ENCODE results near the gene CASP10. TPM values are rescaled to one million over a fixed set of nuclear protein-coding genes. Genes with fewer than 3 reads are reported as not detected.
"Not testable (repeated sequence)": the region's sequence is repeated elsewhere in the genome, so short reads cannot be mapped to it uniquely, and the experiment has no call there.

CASP10 gene
- total RNA-seq, 2 experiments from 2014 or later = 40.7 to 42.8 TPM

GRCh38 chr2:201184248-201184647, 1.3 kb downstream of the CASP10 start:
- CTCF ChIA-PET = interaction anchor here (1.5 to 9.0 kb wide), 5 partner anchors 10 to 283 kb away, joined by 6 to 455 read pairs (median 15); no protein-coding TSS in a partner anchor
- H3K4me1 Mint-ChIP-seq (ENCODE audit: low read depth) = peaks cover 55% of the 10 kb centered on the region

DNA sequence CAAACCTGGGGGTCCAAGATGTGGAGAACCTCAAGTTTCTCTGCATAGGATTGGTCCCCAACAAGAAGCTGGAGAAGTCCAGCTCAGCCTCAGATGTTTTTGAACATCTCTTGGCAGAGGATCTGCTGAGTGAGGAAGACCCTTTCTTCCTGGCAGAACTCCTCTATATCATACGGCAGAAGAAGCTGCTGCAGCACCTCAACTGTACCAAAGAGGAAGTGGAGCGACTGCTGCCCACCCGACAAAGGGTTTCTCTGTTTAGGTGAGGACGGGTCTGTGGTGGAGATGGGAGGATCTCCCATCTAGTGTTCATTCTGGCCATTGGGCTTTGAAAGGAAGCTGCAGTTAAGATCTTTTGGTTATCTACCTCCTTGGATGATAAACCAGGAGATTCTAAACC, 2.9 kb downstream of the CASP10 start:
- peak overlapping the region; percentile 97 for H3K4me3 Mint-ChIP-seq
- POLR2A ChIA-PET = interaction anchor here (0.6 to 1.6 kb wide), 7 partner anchors 8 to 74 kb away, joined by 3 to 15 read pairs (median 4); partner anchors contain the start of gene CASP8
- CTCF ChIA-PET = interaction anchor here (0.9 to 13.8 kb wide), 10 partner anchors 8 to 285 kb away, joined by 3 to 233 read pairs (median 4); partner anchors contain the start of gene CASP8
- peak overlapping the region; percentile 85 for H3K27ac Mint-ChIP-seq
- ATAC-seq (no peak), DNase-seq (peak; percentile 31)
- H3K9me3 Mint-ChIP-seq (ENCODE audit: insufficient read depth) = peaks cover 4% of the 10 kb centered on the region
- no peaks in the 10 kb centered on the region for H3K27me3 Mint-ChIP-seq (ENCODE audit: low read depth)
- H3K4me1 Mint-ChIP-seq (ENCODE audit: low read depth) = peaks cover 59% of the 10 kb centered on the region
- H3K36me3 Mint-ChIP-seq (ENCODE audit: low read depth) = peaks cover 70% of the 10 kb centered on the region

More at GRCh38 chr2:201184248-201184647, 1.3 kb downstream of the CASP10 start:
- Mint-ChIP-seq H3K36me3 (ENCODE audit: low read depth) (peaks cover 56% of the 10 kb centered on the region), H3K27ac (peak overlapping the region; percentile 85), H3K4me3 (peak overlapping the region; percentile 97)
- not testable (repeated sequence) for DNase-seq; H3K9me3 Mint-ChIP-seq (ENCODE audit: insufficient read depth); H3K27me3 Mint-ChIP-seq (ENCODE audit: low read depth)
- peak; percentile 32 for ATAC-seq
- POLR2A ChIA-PET = interaction anchor here (2.5 to 2.6 kb wide), 2 partner anchors 49 to 67 kb away, joined by 32 to 97 read pairs; partner anchors contain the start of gene CFLAR

DNA sequence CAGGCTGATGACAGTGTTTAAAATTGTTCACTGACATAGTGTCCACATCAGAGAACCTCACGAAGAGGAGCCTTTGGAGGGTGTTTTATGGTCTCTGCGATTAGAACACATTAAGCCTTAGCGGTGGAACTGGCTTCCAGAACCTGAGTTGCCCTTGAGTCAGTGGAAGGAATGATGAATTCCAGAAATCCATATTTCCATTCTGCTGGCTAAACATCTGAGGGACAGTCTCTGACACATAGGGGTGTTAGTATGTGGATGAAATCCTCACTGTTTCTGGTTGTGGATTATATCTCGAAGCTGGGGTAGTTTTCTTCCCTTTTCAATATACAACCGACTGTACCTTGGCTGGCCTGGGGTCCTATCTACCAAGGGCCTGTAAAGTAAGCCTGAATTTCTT, 4.0 kb downstream of the CASP10 start:
- H3K27me3 Mint-ChIP-seq (ENCODE audit: low read depth) = no peaks in the 10 kb centered on the region
- DNase-seq (no peak), ATAC-seq (no peak)
- H3K9me3 Mint-ChIP-seq (ENCODE audit: insufficient read depth) = peaks cover 4% of the 10 kb centered on the region
- peaks cover 66% of the 10 kb centered on the region for H3K4me1 Mint-ChIP-seq (ENCODE audit: low read depth)
- peak overlapping the region; percentile 43 for H3K27ac Mint-ChIP-seq
- ChIA-PET CTCF (interaction anchor here (1.8 to 13.8 kb wide), 3 partner anchors 46 to 286 kb away, joined by 6 to 233 read pairs (median 8); no protein-coding TSS in a partner anchor), POLR2A (no interaction called here)
- H3K4me3 Mint-ChIP-seq = peak overlapping the region; percentile 19
- H3K36me3 Mint-ChIP-seq (ENCODE audit: low read depth) = peaks cover 80% of the 10 kb centered on the region

DNA sequence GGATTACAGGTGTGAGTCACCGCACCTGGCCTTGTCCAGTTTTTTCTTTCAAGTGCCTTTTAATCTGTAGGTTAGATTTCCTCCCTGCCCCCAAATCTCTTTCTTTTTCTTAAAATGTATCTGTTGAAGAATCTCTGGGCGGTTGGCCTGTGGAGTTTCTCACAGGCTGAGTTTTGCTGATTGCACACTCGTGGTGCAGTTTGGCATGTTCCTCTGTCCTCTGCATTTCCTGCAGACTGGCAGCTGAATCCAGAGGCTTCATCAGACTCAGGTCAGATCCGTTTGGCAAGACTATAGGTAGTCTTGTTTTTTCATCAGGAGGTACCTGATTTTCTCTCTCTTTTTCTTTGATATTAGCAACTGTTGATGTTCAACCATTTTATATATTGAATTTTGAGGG, 5.5 kb downstream of the CASP10 start:
- Mint-ChIP-seq H3K9me3 (ENCODE audit: insufficient read depth) (peaks cover 4% of the 10 kb centered on the region), H3K4me1 (ENCODE audit: low read depth) (peaks cover 73% of the 10 kb centered on the region), H3K4me3 (no peak overlapping the region), H3K36me3 (ENCODE audit: low read depth) (peaks cover 88% of the 10 kb centered on the region), H3K27ac (peak overlapping the region; percentile 72), H3K27me3 (ENCODE audit: low read depth) (no peaks in the 10 kb centered on the region)
- POLR2A ChIA-PET = interaction anchor here (0.6 to 1.1 kb wide), 2 partner anchors 58 to 74 kb away, joined by 3 read pairs; no protein-coding TSS in a partner anchor
- CTCF ChIA-PET = interaction anchor here (13.8 kb wide), 1 partner anchor 45 kb away, joined by 233 read pairs; no protein-coding TSS in a partner anchor
- DNase-seq (no peak), ATAC-seq (no peak)

GRCh38 chr2:201191132-201191875, 8.4 kb downstream of the CASP10 start:
- peaks cover 85% of the 10 kb centered on the region for H3K36me3 Mint-ChIP-seq (ENCODE audit: low read depth)
- peaks cover 87% of the 10 kb centered on the region for H3K4me1 Mint-ChIP-seq (ENCODE audit: low read depth)
- H3K27me3 Mint-ChIP-seq (ENCODE audit: low read depth) = no peaks in the 10 kb centered on the region
- CTCF ChIA-PET = interaction anchor here (1.2 to 13.8 kb wide), 6 partner anchors 9 to 42 kb away, joined by 4 to 233 read pairs (median 6); partner anchors contain the start of gene CASP10
- POLR2A ChIA-PET = interaction anchor here (1.1 to 2.3 kb wide), 4 partner anchors 8 to 41 kb away, joined by 3 to 12 read pairs (median 4); partner anchors contain the start of gene CASP10
- DNase-seq (peak; percentile 51), ATAC-seq (peak; percentile 77)
- peaks cover 4% of the 10 kb centered on the region for H3K9me3 Mint-ChIP-seq (ENCODE audit: insufficient read depth)
- peak overlapping the region; percentile 43 for H3K4me3 Mint-ChIP-seq
- H3K27ac Mint-ChIP-seq = peak overlapping the region; percentile 88

- no peaks in the 10 kb centered on the region for H3K27me3 Mint-ChIP-seq (ENCODE audit: low read depth)
- peak overlapping the region; percentile 84 for H3K27ac Mint-ChIP-seq
- POLR2A ChIA-PET = interaction anchor here (0.8 to 2.3 kb wide), 7 partner anchors 8 to 330 kb away, joined by 3 to 9 read pairs (median 4); partner anchors contain the start of genes CASP10, CFLAR and CLK1
- H3K36me3 Mint-ChIP-seq (ENCODE audit: low read depth) = peaks cover 77% of the 10 kb centered on the region
- DNase-seq (no peak), ATAC-seq (peak; percentile 82)
- H3K4me3 Mint-ChIP-seq = peak overlapping the region; percentile 63
- CTCF ChIA-PET = interaction anchor here (0.7 to 13.8 kb wide), 11 partner anchors 8 to 304 kb away, joined by 3 to 233 read pairs (median 4); partner anchors contain the start of gene CASP10
- peaks cover 75% of the 10 kb centered on the region for H3K4me1 Mint-ChIP-seq (ENCODE audit: low read depth)
- no peaks in the 10 kb centered on the region for H3K9me3 Mint-ChIP-seq (ENCODE audit: insufficient read depth)
Observed at GRCh38 chr2:201194097-201194496, 11.2 kb downstream of the CASP10 start.

- H3K4me3 Mint-ChIP-seq = no peak overlapping the region
- H3K4me1 Mint-ChIP-seq (ENCODE audit: low read depth) = peaks cover 69% of the 10 kb centered on the region
- H3K27ac Mint-ChIP-seq = peak overlapping the region; percentile 60
- H3K36me3 Mint-ChIP-seq (ENCODE audit: low read depth) = peaks cover 72% of the 10 kb centered on the region
- ChIA-PET POLR2A (interaction anchor here (1.3 to 2.3 kb wide), 2 partner anchors 12 to 37 kb away, joined by 6 to 9 read pairs; partner anchors contain the start of gene CASP10), CTCF (interaction anchor here (1.1 to 13.8 kb wide), 7 partner anchors 9 to 38 kb away, joined by 3 to 233 read pairs (median 7); partner anchors contain the start of gene CASP10)
- no peaks in the 10 kb centered on the region for H3K27me3 Mint-ChIP-seq (ENCODE audit: low read depth)
- ATAC-seq = no peak
- DNase-seq = no peak
- no peaks in the 10 kb centered on the region for H3K9me3 Mint-ChIP-seq (ENCODE audit: insufficient read depth)
Observed at GRCh38 chr2:201195331-201195730, 12.4 kb downstream of the CASP10 start.

DNA sequence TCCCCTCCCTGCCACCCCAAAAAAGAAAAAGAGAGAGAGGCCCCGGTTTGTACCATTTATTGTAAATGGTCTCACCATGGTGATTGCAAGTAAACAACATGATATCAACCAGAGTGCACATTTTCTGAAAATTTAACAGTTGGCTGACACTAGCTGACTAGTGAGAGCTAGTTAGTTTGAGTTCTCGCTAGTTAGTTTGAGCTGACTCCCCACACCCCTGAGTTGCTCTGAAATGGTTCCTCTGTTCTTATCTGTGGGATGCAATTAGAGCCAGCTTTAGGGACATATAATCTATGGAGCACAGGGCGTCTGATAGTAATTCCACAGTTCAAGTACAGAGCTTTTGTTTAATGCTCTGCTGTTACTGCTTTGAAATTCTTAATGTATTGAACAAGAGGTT, 13.1 kb downstream of the CASP10 start:
- Mint-ChIP-seq H3K4me1 (ENCODE audit: low read depth) (peaks cover 67% of the 10 kb centered on the region), H3K27me3 (ENCODE audit: low read depth) (no peaks in the 10 kb centered on the region), H3K9me3 (ENCODE audit: insufficient read depth) (no peaks in the 10 kb centered on the region), H3K36me3 (ENCODE audit: low read depth) (peaks cover 71% of the 10 kb centered on the region), H3K27ac (no peak overlapping the region), H3K4me3 (no peak overlapping the region)
- ATAC-seq (no peak), DNase-seq (no peak)
- ChIA-PET POLR2A (no interaction called here), CTCF (interaction anchor here (1.1 to 13.8 kb wide), 5 partner anchors 10 to 127 kb away, joined by 3 to 233 read pairs (median 4); partner anchors contain the start of gene CASP10)

- Mint-ChIP-seq H3K36me3 (ENCODE audit: low read depth) (peaks cover 69% of the 10 kb centered on the region), H3K4me1 (ENCODE audit: low read depth) (peaks cover 65% of the 10 kb centered on the region), H3K4me3 (no peak overlapping the region), H3K27ac (no peak overlapping the region), H3K27me3 (ENCODE audit: low read depth) (no peaks in the 10 kb centered on the region), H3K9me3 (ENCODE audit: insufficient read depth) (no peaks in the 10 kb centered on the region)
- ChIA-PET POLR2A (no interaction called here), CTCF (interaction anchor here (1.2 to 13.8 kb wide), 4 partner anchors 11 to 128 kb away, joined by 3 to 233 read pairs (median 42); partner anchors contain the start of gene CASP10)
- DNase-seq (no peak), ATAC-seq (no peak)
Observed at GRCh38 chr2:201196803-201197202, 13.9 kb downstream of the CASP10 start.

DNA sequence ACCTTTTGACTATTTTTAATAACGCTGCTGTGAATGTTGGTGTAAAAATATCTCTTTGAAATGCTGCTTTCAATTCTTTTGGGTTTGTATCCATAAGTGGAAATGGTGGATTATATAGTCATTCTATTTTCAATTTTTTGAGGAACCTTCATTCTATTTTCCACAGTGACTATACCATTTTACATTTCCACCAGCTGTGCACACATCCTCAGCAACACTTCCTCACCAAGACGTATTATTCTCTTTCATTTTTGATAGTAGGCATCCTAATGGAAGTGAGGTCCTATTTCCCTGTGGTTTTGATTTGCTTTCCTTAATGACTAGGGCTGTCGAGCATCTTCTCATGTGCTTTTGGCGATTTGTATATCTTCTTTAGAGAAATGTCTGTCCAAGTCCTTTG, 14.8 kb downstream of the CASP10 start:
- Mint-ChIP-seq H3K36me3 (ENCODE audit: low read depth) (peaks cover 66% of the 10 kb centered on the region), H3K9me3 (ENCODE audit: insufficient read depth) (no peaks in the 10 kb centered on the region), H3K4me3 (no peak overlapping the region), H3K4me1 (ENCODE audit: low read depth) (peaks cover 57% of the 10 kb centered on the region), H3K27me3 (ENCODE audit: low read depth) (no peaks in the 10 kb centered on the region), H3K27ac (no peak overlapping the region)
- ChIA-PET CTCF (interaction anchor here (13.8 kb wide), 1 partner anchor 35 kb away, joined by 233 read pairs; no protein-coding TSS in a partner anchor), POLR2A (no interaction called here)
- no peak for DNase-seq
- ATAC-seq = no peak

GRCh38 chr2:201199847-201200246, 16.9 kb downstream of the CASP10 start:
- H3K4me3 Mint-ChIP-seq = no peak overlapping the region
- ChIA-PET POLR2A (interaction anchor here (1.0 kb wide), 1 partner anchor 17 kb away, joined by 4 read pairs; the partner anchor contains the start of gene CASP10), CTCF (interaction anchor here (1.5 kb wide), 1 partner anchor 32 kb away, joined by 8 read pairs; no protein-coding TSS in a partner anchor)
- no peaks in the 10 kb centered on the region for H3K27me3 Mint-ChIP-seq (ENCODE audit: low read depth)
- H3K36me3 Mint-ChIP-seq (ENCODE audit: low read depth) = peaks cover 57% of the 10 kb centered on the region
- ATAC-seq (no peak), DNase-seq (no peak)
- peaks cover 44% of the 10 kb centered on the region for H3K4me1 Mint-ChIP-seq (ENCODE audit: low read depth)
- no peaks in the 10 kb centered on the region for H3K9me3 Mint-ChIP-seq (ENCODE audit: insufficient read depth)
- H3K27ac Mint-ChIP-seq = no peak overlapping the region

All from activated CD8-positive, alpha-beta T cell treated with anti-CD3 and anti-CD28 coated beads, Interleukin-2, amount 10 ng/mL, durations not matched to agents 7 days and 5 days (primary cell).